CD14-positive monocyte (primary cell): ENCODE data around the gene TRIM65. TPM values are rescaled to one million over a fixed set of nuclear protein-coding genes. Genes with fewer than 3 reads are reported as not detected.
A peak's percentile ranks its signal among the peaks of the same experiment; 100 is the strongest.

Source experiments
- DNase-seq, 3 donors: peaks; one replicate each; pipeline ENCODE4 v3.0.0-alpha.2; 2011 to 2022
- H2AFZ ChIP-seq: 2 replicates; pipeline ENCODE4 v1.6.0; 2012; ENCODE audit warnings: mild to moderate bottlenecking, low read depth, low read length, inconsistent platforms; ENCODE audit not compliant: insufficient read depth, poor library complexity, severe bottlenecking
- H3K27ac ChIP-seq, 2 donors: 1 replicate in 1 of 2; 2 replicates in 1 of 2; pipeline ENCODE4 v1.5.1; 2012 to 2013; ENCODE audit warnings: low read length in 2 of 2, control low read depth in 1 of 2, inconsistent platforms in 1 of 2, low read depth in 1 of 2, mild to moderate bottlenecking in 1 of 2
- H3K27me3 ChIP-seq, 2 donors: one replicate each; pipeline versions ENCODE4 v1.6.0 to v1.6.1; 2011 to 2013; ENCODE audit warnings: low read length in 2 of 2; ENCODE audit not compliant: control insufficient read depth in 2 of 2, insufficient read depth in 2 of 2
- H3K36me3 ChIP-seq, 2 donors: replicated peaks in 1 of 2; 1 replicate in 1 of 2; 2 replicates in 1 of 2; pipeline versions ENCODE4 v1.5.1 to v1.6.1; 2012 to 2013; ENCODE audit warnings: low read length in 2 of 2, control low read depth in 1 of 2, inconsistent platforms in 1 of 2, mild to moderate bottlenecking in 1 of 2; ENCODE audit not compliant: insufficient read depth in 2 of 2, control insufficient read depth in 1 of 2
- H3K4me1 ChIP-seq, 2 donors: 1 replicate in 1 of 2; 2 replicates in 1 of 2; pipeline versions ENCODE4 v1.5.1 to v1.6.1; 2012 to 2013; ENCODE audit warnings: low read length in 2 of 2, control low read depth in 1 of 2, inconsistent platforms in 1 of 2, mild to moderate bottlenecking in 1 of 2, moderate library complexity in 1 of 2; ENCODE audit not compliant: insufficient read depth in 2 of 2, control insufficient read depth in 1 of 2
- H3K4me2 ChIP-seq: replicated peaks from 2 replicates; pipeline ENCODE3; 2012; ENCODE audit warnings: low read length, moderate library complexity, mild to moderate bottlenecking; ENCODE audit not compliant: poor library complexity, severe bottlenecking; ENCODE audit errors: extremely low read depth
- H3K4me3 ChIP-seq, 3 experiments: fragments of 200-600 bp in 1 of 3; sonication (generic) in 1 of 3; replicated peaks in 1 of 3; 1 replicate in 2 of 3; 2 replicates in 1 of 3; pipeline ENCODE4 v1.5.1; 2011 to 2013; ENCODE audit warnings: low read length in 3 of 3, mild to moderate bottlenecking in 3 of 3, control low read depth in 2 of 3, low read depth in 2 of 3, inconsistent platforms in 1 of 3, moderate library complexity in 1 of 3
- H3K79me2 ChIP-seq: 2 replicates; pipeline ENCODE4 v1.6.0; 2012; ENCODE audit warnings: mild to moderate bottlenecking, control low read depth, inconsistent platforms, low read length, moderate library complexity; ENCODE audit not compliant: insufficient read depth
- H3K9ac ChIP-seq: 2 replicates; pipeline ENCODE4 v1.6.0; 2017; ENCODE audit warnings: low read length, mild to moderate bottlenecking; ENCODE audit not compliant: insufficient read depth, poor library complexity, severe bottlenecking
- H3K9me3 ChIP-seq, 2 donors: replicated peaks in 1 of 2; 1 replicate in 1 of 2; 2 replicates in 1 of 2; pipeline versions ENCODE4 v1.5.1 to v1.6.1; 2012 to 2013; ENCODE audit warnings: low read length in 2 of 2, control low read depth in 1 of 2; ENCODE audit not compliant: control insufficient read depth in 1 of 2, insufficient read depth in 1 of 2
- H4K20me1 ChIP-seq: 2 replicates; pipeline ENCODE4 v1.6.0; 2012; ENCODE audit warnings: mild to moderate bottlenecking, low read length, control low read depth, moderate library complexity; ENCODE audit not compliant: insufficient read depth
- H3K27ac Mint-ChIP-seq, 7 donors: one replicate each; pipeline ENCODE4 v1.8.0; 2020; ENCODE audit warnings: mild to moderate bottlenecking in 7 of 7, mixed read lengths in 7 of 7, moderate library complexity in 6 of 7, inconsistent platforms in 2 of 7
- H3K27me3 Mint-ChIP-seq, 3 donors: one replicate each; pipeline ENCODE4 v1.8.0; 2021 to 2022; ENCODE audit warnings: low read depth in 3 of 3, mild to moderate bottlenecking in 3 of 3, mixed read lengths in 3 of 3, moderate library complexity in 3 of 3, inconsistent platforms in 1 of 3
- H3K36me3 Mint-ChIP-seq, 2 donors: one replicate each; pipeline ENCODE4 v1.8.0; 2020; ENCODE audit warnings: mixed read lengths in 2 of 2, inconsistent platforms in 1 of 2, mild to moderate bottlenecking in 1 of 2
- H3K4me1 Mint-ChIP-seq: one replicate; pipeline ENCODE4 v1.8.0; 2020; ENCODE audit warnings: mild to moderate bottlenecking, mixed read lengths
- H3K4me3 Mint-ChIP-seq, 2 donors: one replicate each; pipeline ENCODE4 v1.8.0; 2020; ENCODE audit warnings: mild to moderate bottlenecking in 2 of 2, mixed read lengths in 2 of 2, moderate library complexity in 1 of 2
- H3K9me3 Mint-ChIP-seq, 7 donors: one replicate each; pipeline ENCODE4 v1.8.0; 2020 to 2022; ENCODE audit warnings: mixed read lengths in 7 of 7, mild to moderate bottlenecking in 6 of 7, moderate library complexity in 6 of 7, inconsistent platforms in 2 of 7
- WGBS: methylation state at CpG from one replicate; pipeline ENCODE4 v1.1.5; 2013; ENCODE audit warnings: missing lambda C conversion rate; ENCODE audit not compliant: insufficient coverage; 5-methylcytosine and 5-hydroxymethylcytosine counted together
- intact Hi-C, 2 donors: fragments of 100-400 bp; cut with micrococcal nuclease; formaldehyde crosslinking; loops; one replicate each; pipeline versions ENCODE4 v1.15.0 to v1.15.1; 2023
- polyA plus RNA-seq, 3 donors: library from polyadenylated mRNA; depleted of rRNA in 1 of 3; unstranded in 2 of 3; stranded (reverse) in 1 of 3; fragments of 300-500 nt in 2 of 3; fragments of >200 nt in 1 of 3; fragmentation: Illumina TruSeq in 2 of 3; gene quantifications; 1 replicate in 2 of 3; 2 replicates in 1 of 3; pipeline ENCODE4 v1.2.3, GENCODE V29; 2012 to 2021
- TF ChIP-seq, protein P1 (sequence below): fragments of 200-600 bp; IDR thresholded peaks from one replicate; pipeline ENCODE4 v1.8.0; 2022; ENCODE audit warnings: antibody characterized with exemption, mild to moderate bottlenecking

TRIM65 gene
- polyA plus RNA-seq, 3 donors: 5.6 to 10.4 (median 5.9) TPM

GRCh38 chr17:75875182-75875939 is 21.4 kb downstream of the TRIM65 start:
- Histone ChIP-seq H3K9me3 (peaks cover 0 to 5% of the 10 kb centered on the region in 2 donors), H3K4me1 (peaks cover 27 to 38% of the 10 kb centered on the region in 2 donors), H3K79me2 (no peaks in the 10 kb centered on the region), H3K36me3 (no peaks in the 10 kb centered on the region), H3K27me3 (peaks cover 16 to 43% of the 10 kb centered on the region in 2 donors), H2AFZ (no peak overlapping the region), H3K9ac (no peak overlapping the region), H3K4me3 (peak overlapping the region in 1 of 3 experiments; percentile 60), H4K20me1 (no peaks in the 10 kb centered on the region), H3K27ac (no peak overlapping the region), H3K4me2 (peak overlapping the region; percentile 58)
- Mint-ChIP-seq H3K27me3 (peaks cover 44 to 54% (median 45%) of the 10 kb centered on the region in 3 donors), H3K4me3 (peak overlapping the region in 1 of 2 donors; percentile 95), H3K4me1 (peaks cover 28% of the 10 kb centered on the region), H3K36me3 (peaks cover 2 to 6% of the 10 kb centered on the region in 2 donors), H3K9me3 (peaks cover 0 to 14% (median 4%) of the 10 kb centered on the region in 7 donors), H3K27ac (no peak overlapping the region)
- no peak for DNase-seq
- WGBS: 71% methylated on average over 6 of the region's 18 CpGs
- TF ChIP-seq, protein P1, sequence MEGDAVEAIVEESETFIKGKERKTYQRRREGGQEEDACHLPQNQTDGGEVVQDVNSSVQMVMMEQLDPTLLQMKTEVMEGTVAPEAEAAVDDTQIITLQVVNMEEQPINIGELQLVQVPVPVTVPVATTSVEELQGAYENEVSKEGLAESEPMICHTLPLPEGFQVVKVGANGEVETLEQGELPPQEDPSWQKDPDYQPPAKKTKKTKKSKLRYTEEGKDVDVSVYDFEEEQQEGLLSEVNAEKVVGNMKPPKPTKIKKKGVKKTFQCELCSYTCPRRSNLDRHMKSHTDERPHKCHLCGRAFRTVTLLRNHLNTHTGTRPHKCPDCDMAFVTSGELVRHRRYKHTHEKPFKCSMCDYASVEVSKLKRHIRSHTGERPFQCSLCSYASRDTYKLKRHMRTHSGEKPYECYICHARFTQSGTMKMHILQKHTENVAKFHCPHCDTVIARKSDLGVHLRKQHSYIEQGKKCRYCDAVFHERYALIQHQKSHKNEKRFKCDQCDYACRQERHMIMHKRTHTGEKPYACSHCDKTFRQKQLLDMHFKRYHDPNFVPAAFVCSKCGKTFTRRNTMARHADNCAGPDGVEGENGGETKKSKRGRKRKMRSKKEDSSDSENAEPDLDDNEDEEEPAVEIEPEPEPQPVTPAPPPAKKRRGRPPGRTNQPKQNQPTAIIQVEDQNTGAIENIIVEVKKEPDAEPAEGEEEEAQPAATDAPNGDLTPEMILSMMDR: no peak
- intact Hi-C loops: no loop called here

- Mint-ChIP-seq H3K36me3 (peaks cover 2 to 6% of the 10 kb centered on the region in 2 donors), H3K4me3 (no peak overlapping the region), H3K27me3 (peaks cover 36 to 46% (median 37%) of the 10 kb centered on the region in 3 donors), H3K4me1 (peaks cover 28% of the 10 kb centered on the region), H3K9me3 (peaks cover 0 to 14% (median 4%) of the 10 kb centered on the region in 7 donors), H3K27ac (no peak overlapping the region)
- 96% methylated on average over 26 of the region's 38 CpGs for WGBS
- Histone ChIP-seq H3K4me1 (peaks cover 27 to 38% of the 10 kb centered on the region in 2 donors), H3K27me3 (peaks cover 14 to 35% of the 10 kb centered on the region in 2 donors), H3K4me2 (no peak overlapping the region), H3K27ac (no peak overlapping the region), H3K9me3 (peaks cover 0 to 5% of the 10 kb centered on the region in 2 donors), H3K9ac (no peak overlapping the region), H4K20me1 (no peaks in the 10 kb centered on the region), H2AFZ (no peak overlapping the region), H3K4me3 (no peak overlapping the region), H3K79me2 (no peaks in the 10 kb centered on the region), H3K36me3 (no peaks in the 10 kb centered on the region)
- no peak for DNase-seq
- intact Hi-C loops: no loop called here
- TF ChIP-seq, protein P1: no peak
Observed at GRCh38 chr17:75874323-75875181, 22.2 kb downstream of the TRIM65 start.
